Thymus (tissue), 11 donors: ENCODE results near the gene VPS13A. TPM values are rescaled to one million over a fixed set of nuclear protein-coding genes. Genes with fewer than 3 reads are reported as not detected.

Experiments
- DNase-seq, 9 donors: peaks; one replicate each; pipeline ENCODE4 v3.0.0-alpha.2; 2013; ENCODE audit warnings: low spot score in 9 of 9, low read depth in 6 of 9, missing footprints in 1 of 9
- H3K27ac ChIP-seq, 2 donors: one replicate each; pipeline ENCODE4 v1.5.1; 2013; ENCODE audit warnings: control low read depth in 1 of 2, low read depth in 1 of 2, low read length in 1 of 2, mild to moderate bottlenecking in 1 of 2, moderate library complexity in 1 of 2
- H3K27me3 ChIP-seq, 2 donors: one replicate each; pipeline ENCODE4 v1.5.1; 2013; ENCODE audit warnings: low read length in 1 of 2; ENCODE audit not compliant: control insufficient read depth in 2 of 2, insufficient read depth in 1 of 2
- H3K36me3 ChIP-seq, 2 donors: one replicate each; pipeline ENCODE4 v1.5.1; 2013; ENCODE audit warnings: low read length in 1 of 2, mild to moderate bottlenecking in 1 of 2, moderate library complexity in 1 of 2; ENCODE audit not compliant: control insufficient read depth in 2 of 2, insufficient read depth in 2 of 2
- H3K4me1 ChIP-seq, 2 donors: one replicate each; pipeline ENCODE4 v1.5.1; 2013; ENCODE audit warnings: low read length in 2 of 2; ENCODE audit not compliant: control insufficient read depth in 2 of 2, insufficient read depth in 2 of 2
- H3K4me3 ChIP-seq, 2 donors: one replicate each; pipeline ENCODE4 v1.5.1; 2013; ENCODE audit warnings: low read length in 2 of 2, control low read depth in 1 of 2, mild to moderate bottlenecking in 1 of 2
- H3K9me3 ChIP-seq, 2 donors: one replicate each; pipeline ENCODE4 v1.5.1; 2013; ENCODE audit warnings: low read length in 1 of 2, mild to moderate bottlenecking in 1 of 2; ENCODE audit not compliant: control insufficient read depth in 2 of 2, insufficient read depth in 1 of 2
- WGBS: extraction: QIAGEN DNeasy Blood & Tissue Kit; methylation state at CpG from one replicate; pipeline ENCODE4 v1.1.7; 2013; 5-methylcytosine and 5-hydroxymethylcytosine counted together
- polyA plus RNA-seq: library from polyadenylated mRNA; stranded (reverse); fragments of 200-250 nt; gene quantifications from one replicate; pipeline ENCODE4 v1.2.3, GENCODE V29; 2013
- total RNA-seq: library from RNA; stranded (reverse); fragments of 120-200 nt; gene quantifications from one replicate; pipeline ENCODE4 v1.2.4, GENCODE V29; 2013
- donor health status: healthy.

VPS13A gene
- total and polyA plus RNA-seq, 2 donors = 21.1 to 22.8 TPM

DNA sequence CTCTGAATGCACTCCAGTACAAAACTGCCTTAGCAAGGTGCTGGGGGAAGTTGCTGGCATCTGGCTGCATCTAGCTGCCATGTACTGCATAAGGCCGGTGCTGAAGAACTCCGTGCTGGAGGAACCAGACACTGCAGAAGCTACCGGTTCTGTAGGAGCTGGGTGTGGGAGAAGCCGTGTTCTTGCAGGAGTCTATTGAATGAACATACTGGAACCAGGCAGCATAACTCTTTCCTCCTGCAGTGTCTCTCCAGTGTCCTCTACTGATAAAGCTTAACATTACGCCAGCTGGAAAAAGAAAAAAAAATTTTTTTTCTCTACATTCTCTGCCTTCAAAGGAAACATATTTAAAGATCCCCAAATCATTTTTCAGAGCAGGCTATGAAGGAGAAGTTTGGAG, 38.5 kb downstream of the VPS13A start:
- 96% methylated on average over 5 of the region's 5 CpGs for WGBS
- no peaks in the 10 kb centered on the region for H3K4me1 ChIP-seq
- peaks cover 3 to 8% of the 10 kb centered on the region in 2 donors for H3K36me3 ChIP-seq
- no peaks in the 10 kb centered on the region for H3K9me3 ChIP-seq
- no peaks in the 10 kb centered on the region for H3K27me3 ChIP-seq
- H3K27ac ChIP-seq = no peak overlapping the region
- peak in 1 of 9 donors; percentile 7 for DNase-seq
- H3K4me3 ChIP-seq = no peak overlapping the region

DNA sequence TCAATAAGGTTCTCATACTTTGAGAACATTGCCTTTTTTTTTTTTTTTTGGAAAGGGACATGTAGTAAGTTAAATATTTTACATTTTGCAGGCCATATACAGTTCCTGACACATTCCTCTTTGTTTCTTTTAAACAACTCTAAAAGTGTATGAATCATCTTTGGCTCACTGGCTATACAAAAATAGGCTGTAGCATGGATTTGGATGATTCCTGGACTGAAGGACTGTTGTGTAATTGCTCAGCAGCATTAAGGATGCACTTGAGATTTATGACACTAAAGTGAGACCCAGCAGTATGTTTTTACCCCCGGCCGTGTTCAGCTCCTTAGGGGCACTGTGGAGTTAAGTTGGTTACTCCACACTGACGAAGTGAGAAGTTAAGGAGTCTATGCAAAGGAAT, 41.3 kb downstream of the VPS13A start:
- DNase-seq = no peak
- 98% methylated on average over 3 of the region's 3 CpGs for whole genome bisulfite sequencing
- Histone ChIP-seq H3K9me3 (no peaks in the 10 kb centered on the region), H3K27me3 (no peaks in the 10 kb centered on the region), H3K4me3 (no peak overlapping the region), H3K4me1 (no peaks in the 10 kb centered on the region), H3K36me3 (peaks cover 3 to 10% of the 10 kb centered on the region in 2 donors), H3K27ac (no peak overlapping the region)

DNA sequence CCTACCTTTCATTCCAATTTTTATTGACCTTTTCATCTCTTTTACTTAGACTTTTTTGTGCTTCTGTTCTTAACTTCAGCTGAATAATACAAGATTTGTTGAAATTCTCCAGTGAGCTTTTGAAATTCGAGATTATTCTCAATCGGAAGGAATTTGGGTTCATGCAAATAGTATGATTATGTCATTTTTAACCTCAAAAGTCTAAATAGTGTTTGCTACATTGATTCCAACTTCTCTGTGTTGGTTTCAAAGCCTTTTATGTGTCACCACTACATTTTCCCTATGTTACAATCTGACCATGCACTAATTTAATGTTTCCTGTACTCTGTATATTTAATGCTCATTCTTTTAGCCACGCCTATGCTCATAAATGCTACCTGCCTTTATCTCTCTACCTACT, 44.1 kb downstream of the VPS13A start:
- no peak overlapping the region for H3K27ac ChIP-seq
- 98% methylated on average over 3 of the region's 3 CpGs for WGBS
- no peaks in the 10 kb centered on the region for H3K27me3 ChIP-seq
- H3K4me3 ChIP-seq = no peak overlapping the region
- no peaks in the 10 kb centered on the region for H3K4me1 ChIP-seq
- H3K9me3 ChIP-seq = no peaks in the 10 kb centered on the region
- no peak for DNase-seq
- peaks cover 0 to 14% of the 10 kb centered on the region in 2 donors for H3K36me3 ChIP-seq

- Histone ChIP-seq H3K4me1 (no peaks in the 10 kb centered on the region), H3K4me3 (no peak overlapping the region), H3K9me3 (no peaks in the 10 kb centered on the region), H3K36me3 (peaks cover 5 to 21% of the 10 kb centered on the region in 2 donors), H3K27ac (no peak overlapping the region), H3K27me3 (no peaks in the 10 kb centered on the region)
- WGBS = 92% methylated on average over 5 of the region's 5 CpGs
- no peak for DNase-seq
These were observed 47.5 kb downstream of the VPS13A start for GRCh38 chr9:77224746-77225312.

GRCh38 chr9:77236693-77237092, 59.4 kb downstream of the VPS13A start:
- Histone ChIP-seq H3K36me3 (peaks cover 0 to 3% of the 10 kb centered on the region in 2 donors), H3K4me3 (no peak overlapping the region), H3K4me1 (no peaks in the 10 kb centered on the region), H3K27me3 (no peaks in the 10 kb centered on the region), H3K27ac (no peak overlapping the region), H3K9me3 (no peaks in the 10 kb centered on the region)
- WGBS = 89% methylated on average over 5 of the region's 5 CpGs
- DNase-seq = no peak

DNA sequence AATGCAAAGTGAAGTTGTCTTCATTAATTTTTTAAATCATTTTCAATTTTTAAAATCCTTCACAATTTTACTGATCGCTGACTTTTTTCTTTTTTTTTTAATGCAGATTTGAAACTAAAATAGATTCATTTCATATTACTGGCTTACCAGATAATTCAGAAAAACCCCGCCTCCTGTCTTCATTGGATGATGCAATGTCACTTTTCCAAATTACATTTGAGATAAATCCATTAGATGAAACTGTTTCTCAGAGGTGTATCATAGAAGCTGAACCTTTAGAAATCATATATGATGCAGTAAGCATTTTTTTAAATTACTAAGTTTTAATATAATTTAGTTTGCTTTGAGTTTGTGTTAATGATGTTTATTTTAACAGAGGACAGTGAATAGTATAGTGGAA, 60.6 kb downstream of the VPS13A start:
- over 99% methylated on average over 2 of the region's 2 CpGs for WGBS
- peaks cover 0 to 3% of the 10 kb centered on the region in 2 donors for H3K36me3 ChIP-seq

GRCh38 chr9:77251050-77251449, 73.7 kb downstream of the VPS13A start:
- no peak overlapping the region for H3K27ac ChIP-seq
- WGBS = 100% methylated on average over 1 of the region's 1 CpG
- no peaks in the 10 kb centered on the region for H3K4me1 ChIP-seq
- no peaks in the 10 kb centered on the region for H3K9me3 ChIP-seq
- no peaks in the 10 kb centered on the region for H3K27me3 ChIP-seq
- H3K4me3 ChIP-seq = no peak overlapping the region
- peaks cover 0 to 8% of the 10 kb centered on the region in 2 donors for H3K36me3 ChIP-seq
- DNase-seq = no peak

More for the DNA sequence above, 60.6 kb downstream of the VPS13A start:
- DNase-seq = no peak
- Histone ChIP-seq H3K4me1 (no peaks in the 10 kb centered on the region), H3K4me3 (no peak overlapping the region), H3K9me3 (no peaks in the 10 kb centered on the region), H3K27me3 (no peaks in the 10 kb centered on the region), H3K27ac (no peak overlapping the region)

DNA sequence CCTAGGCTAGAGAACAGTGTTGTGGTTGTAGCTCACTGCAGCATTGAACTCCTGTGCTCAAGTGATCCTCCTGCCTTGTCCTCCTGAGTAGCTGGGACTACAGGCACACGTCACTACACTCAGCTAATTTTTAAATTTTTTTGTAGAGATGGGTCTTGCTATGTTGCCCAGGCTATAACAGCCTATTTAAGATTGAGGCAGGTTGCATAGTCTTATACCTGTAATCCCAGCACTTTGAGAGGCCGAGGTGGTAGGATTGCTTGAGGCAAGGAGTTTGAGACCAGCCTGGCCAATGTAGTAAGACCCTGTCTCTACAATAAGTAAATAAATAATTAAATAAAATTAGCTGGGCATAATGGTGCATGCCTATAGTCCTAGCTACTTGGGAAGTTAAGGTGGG, 79.9 kb downstream of the VPS13A start:
- H3K9me3 ChIP-seq = no peaks in the 10 kb centered on the region
- 98% methylated on average over 2 of the region's 2 CpGs for WGBS
- no peak overlapping the region for H3K4me3 ChIP-seq
- DNase-seq = no peak
- no peaks in the 10 kb centered on the region for H3K27me3 ChIP-seq
- no peak overlapping the region for H3K27ac ChIP-seq
- no peaks in the 10 kb centered on the region for H3K4me1 ChIP-seq
- H3K36me3 ChIP-seq = peaks cover 3% of the 10 kb centered on the region in 2 donors

- no peak overlapping the region for H3K4me3 ChIP-seq
- peaks cover 0 to 3% of the 10 kb centered on the region in 2 donors for H3K36me3 ChIP-seq
- no peak for DNase-seq
These were observed 84.3 kb downstream of the VPS13A start for GRCh38 chr9:77261605-77262004.

More at GRCh38 chr9:77261605-77262004, 84.3 kb downstream of the VPS13A start:
- 98% methylated on average over 8 of the region's 8 CpGs for WGBS
- no peaks in the 10 kb centered on the region for H3K4me1 ChIP-seq
- no peaks in the 10 kb centered on the region for H3K9me3 ChIP-seq
- H3K27me3 ChIP-seq = no peaks in the 10 kb centered on the region
- no peak overlapping the region for H3K27ac ChIP-seq
